Esophagus muscularis mucosa (tissue), 4 donors: Measurements from ENCODE around the gene POLR2M. TPM values are rescaled to one million over a fixed set of nuclear protein-coding genes. Genes with fewer than 3 reads are reported as not detected.

Source experiments
- DNase-seq: peaks from one replicate; pipeline ENCODE4 v3.0.0-alpha.2; 2017; ENCODE audit errors: extremely low spot score
- H3K27ac ChIP-seq, 4 donors: fragments of 200-600 bp; sonication (generic); replicated peaks in 1 of 4; 1 replicate in 3 of 4; 2 replicates in 1 of 4; pipeline ENCODE4 v1.5.1; 2016 to 2019; ENCODE audit warnings: mild to moderate bottlenecking in 1 of 4
- H3K27me3 ChIP-seq, 4 donors: fragments of 200-600 bp; sonication (generic); one replicate each; pipeline versions ENCODE4 v1.5.1 to v1.6.0; 2016 to 2019
- H3K36me3 ChIP-seq, 4 donors: fragments of 200-600 bp; sonication (generic); one replicate each; pipeline ENCODE4 v1.5.1; 2016 to 2019
- H3K4me1 ChIP-seq, 4 donors: fragments of 200-600 bp; sonication (generic); one replicate each; pipeline ENCODE4 v1.5.1; 2016 to 2019
- H3K4me3 ChIP-seq, 4 donors: fragments of 200-600 bp; sonication (generic); 1 replicate in 2 of 4; 2 replicates in 2 of 4; pipeline ENCODE4 v1.5.1; 2016 to 2019; ENCODE audit warnings: mild to moderate bottlenecking in 4 of 4, moderate library complexity in 1 of 4
- H3K9me3 ChIP-seq, 4 donors: fragments of 200-600 bp; sonication (generic); 1 replicate in 3 of 4; 2 replicates in 1 of 4; pipeline ENCODE4 v1.5.1; 2016 to 2019
- CTCF ChIP-seq, 3 experiments: fragments of 200-600 bp in 2 of 3; fragments of 450-650 bp in 1 of 3; sonication (generic) in 2 of 3; IDR thresholded peaks; one replicate each; pipeline ENCODE4 v1.5.1; 2017 to 2019; ENCODE audit warnings: antibody characterized with exemption in 3 of 3, mild to moderate bottlenecking in 2 of 3, moderate library complexity in 1 of 3
- EP300 ChIP-seq: sonication (generic); formaldehyde crosslinking; IDR thresholded peaks from one replicate; pipeline ENCODE4 v1.6.1; 2017; ENCODE audit warnings: antibody characterized with exemption
- POLR2A ChIP-seq: fragments of 450-650 bp; IDR thresholded peaks from one replicate; pipeline ENCODE4 v1.6.1; 2017; ENCODE audit warnings: antibody characterized with exemption, moderate library complexity, mild to moderate bottlenecking, low read depth
- POLR2AphosphoS5 ChIP-seq, 2 donors: sonication (generic); formaldehyde crosslinking; IDR thresholded peaks; one replicate each; pipeline ENCODE4 v1.6.1; 2017; ENCODE audit warnings: antibody characterized with exemption in 2 of 2
- WGBS: methylation state at CpG from one replicate; pipeline ENCODE4 v1.1.5; 2018; 5-methylcytosine and 5-hydroxymethylcytosine counted together
- intact Hi-C: fragments of 100-400 bp; cut with DNase I; formaldehyde crosslinking; loops from one replicate; pipeline ENCODE4 v1.15.1; 2023
- total RNA-seq, 4 donors: library from RNA; depleted of rRNA; stranded (reverse); fragments of >200 nt; gene quantifications; one replicate each; pipeline versions ENCODE4 v1.1.0 to v1.2.1, GENCODE V29; 2016

The POLR2M gene
- total RNA-seq, 4 donors from 2014 or later, result 133 to 799 (median 379) TPM

GRCh38 chr15:57677204-57677603 lies 29.3 kb upstream of the POLR2M start:
- WGBS, result 91% methylated on average over 3 of the region's 3 CpGs
- no peaks in the 10 kb centered on the region for H3K27me3 ChIP-seq
- peaks cover 11 to 49% (median 22%) of the 10 kb centered on the region in 4 donors for H3K4me1 ChIP-seq
- no peaks in the 10 kb centered on the region for H3K9me3 ChIP-seq
- no peak for DNase-seq
- intact Hi-C loops, result no loop called here
- H3K27ac ChIP-seq, result no peak overlapping the region
- H3K4me3 ChIP-seq, result no peak overlapping the region
- peaks cover 6 to 49% (median 12%) of the 10 kb centered on the region in 4 donors for H3K36me3 ChIP-seq
- TF ChIP-seq POLR2A (no peak), CTCF (IDR thresholded peaks at IDR 0.05) (no peak), POLR2AphosphoS5 (IDR thresholded peaks at IDR 0.05) (no peak), EP300 (no peak)

DNA sequence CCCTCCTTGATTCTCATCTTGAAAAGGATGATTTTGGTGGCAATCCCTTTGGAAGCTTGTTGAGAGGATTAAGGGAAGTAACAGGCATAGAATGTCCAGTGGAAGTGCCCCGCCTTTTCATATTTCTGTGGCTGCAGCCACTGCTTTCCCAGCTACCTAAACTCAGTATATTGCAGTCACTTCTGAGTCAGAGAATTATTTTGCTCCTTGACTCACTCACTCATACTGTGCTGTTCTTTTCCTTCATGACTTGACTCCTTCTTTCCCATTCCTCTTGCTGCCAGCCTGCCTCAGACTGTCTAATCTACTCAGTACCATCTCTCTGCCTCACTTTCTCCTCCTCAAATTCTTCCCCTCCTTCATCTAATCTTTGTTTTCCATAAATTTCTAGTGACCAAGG lies 26.5 kb upstream of the POLR2M start:
- no peak overlapping the region for H3K4me3 ChIP-seq
- intact Hi-C loops, result no loop called here

DNA sequence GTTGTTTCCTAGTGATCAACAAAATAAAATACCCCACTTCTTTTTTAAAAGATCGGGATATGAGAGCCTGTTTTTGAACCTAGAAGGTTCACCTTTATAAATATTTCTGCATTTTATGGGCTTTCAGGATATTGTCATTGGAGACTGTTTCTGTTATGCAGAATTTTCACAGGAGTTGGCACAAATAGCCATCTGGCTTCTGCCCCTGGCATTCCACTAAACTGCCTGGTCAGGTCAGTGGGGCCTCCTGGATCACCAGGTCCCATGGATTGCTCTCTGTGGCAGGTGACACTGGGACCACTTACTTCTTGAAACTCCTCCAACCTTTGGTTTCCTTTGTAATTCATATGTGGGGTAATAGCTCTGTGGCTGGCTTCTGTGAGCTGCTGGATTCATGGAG lies 25.5 kb upstream of the POLR2M start:
- H3K36me3 ChIP-seq, result peaks cover 0 to 56% (median under 1%) of the 10 kb centered on the region in 4 donors
- TF ChIP-seq POLR2A (no peak), CTCF (IDR thresholded peaks at IDR 0.05) (no peak), EP300 (no peak), POLR2AphosphoS5 (IDR thresholded peaks at IDR 0.05) (no peak)
- H3K27me3 ChIP-seq, result no peaks in the 10 kb centered on the region
- intact Hi-C loops, result no loop called here
- no peaks in the 10 kb centered on the region for H3K9me3 ChIP-seq
- H3K4me3 ChIP-seq, result no peak overlapping the region
- no peak overlapping the region for H3K27ac ChIP-seq
- H3K4me1 ChIP-seq, result peaks cover 45 to 64% (median 58%) of the 10 kb centered on the region in 4 donors
- DNase-seq, result no peak
- 100% methylated on average over 1 of the region's 1 CpG for WGBS

More for the DNA sequence above, 26.5 kb upstream of the POLR2M start:
- no peak for DNase-seq
- H3K4me1 ChIP-seq, result peaks cover 37 to 64% (median 49%) of the 10 kb centered on the region in 4 donors
- WGBS, result 87% methylated on average over 1 of the region's 1 CpG
- H3K27me3 ChIP-seq, result no peaks in the 10 kb centered on the region
- no peaks in the 10 kb centered on the region for H3K9me3 ChIP-seq
- TF ChIP-seq POLR2A (no peak), POLR2AphosphoS5 (IDR thresholded peaks at IDR 0.05) (no peak), EP300 (no peak), CTCF (IDR thresholded peaks at IDR 0.05) (no peak)
- H3K36me3 ChIP-seq, result peaks cover 4 to 58% (median 10%) of the 10 kb centered on the region in 4 donors
- no peak overlapping the region for H3K27ac ChIP-seq

- peaks cover 0 to 43% (median 0%) of the 10 kb centered on the region in 4 donors for H3K36me3 ChIP-seq
- intact Hi-C loops, result no loop called here
- TF ChIP-seq POLR2AphosphoS5 (IDR thresholded peaks at IDR 0.05), result peak; percentile 52 to 76
- TF ChIP-seq EP300, result peak; percentile 9
- no peak for TF ChIP-seq POLR2A
- no peak for TF ChIP-seq CTCF (IDR thresholded peaks at IDR 0.05)
- H3K27ac ChIP-seq, result peak overlapping the region; percentile 78 to 83 (median 81)
- H3K4me3 ChIP-seq, result no peak overlapping the region
- WGBS, result 44% methylated on average over 1 of the region's 1 CpG
- H3K4me1 ChIP-seq, result peaks cover 51 to 69% (median 61%) of the 10 kb centered on the region in 4 donors
- H3K27me3 ChIP-seq, result no peaks in the 10 kb centered on the region
- no peaks in the 10 kb centered on the region for H3K9me3 ChIP-seq
- DNase-seq, result no peak
Observed at GRCh38 chr15:57683481-57683880, 23.0 kb upstream of the POLR2M start.
